ENCODE results near the gene SMYD5.

SMYD5 gene

DNA sequence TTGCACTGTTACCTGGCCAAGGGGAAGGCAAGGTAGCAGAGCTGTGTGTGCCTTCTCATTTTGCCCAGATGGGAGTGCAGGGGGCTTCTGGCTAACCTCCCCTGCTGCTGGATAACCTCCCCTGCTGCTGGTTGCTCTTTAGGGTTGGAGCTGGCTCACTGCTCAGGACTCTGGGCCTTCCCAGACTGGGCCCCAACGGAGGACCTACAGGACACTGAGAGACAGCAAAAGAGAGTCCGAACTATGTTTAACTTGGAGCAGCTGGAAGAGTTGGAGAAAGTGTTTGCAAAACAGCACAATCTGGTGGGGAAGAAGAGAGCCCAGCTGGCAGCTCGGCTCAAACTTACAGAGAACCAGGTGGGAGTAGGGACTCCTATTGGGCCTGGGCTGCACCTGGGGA, 5.8 kb upstream of the SMYD5 start:
- DNase-seq, result no peak

DNA sequence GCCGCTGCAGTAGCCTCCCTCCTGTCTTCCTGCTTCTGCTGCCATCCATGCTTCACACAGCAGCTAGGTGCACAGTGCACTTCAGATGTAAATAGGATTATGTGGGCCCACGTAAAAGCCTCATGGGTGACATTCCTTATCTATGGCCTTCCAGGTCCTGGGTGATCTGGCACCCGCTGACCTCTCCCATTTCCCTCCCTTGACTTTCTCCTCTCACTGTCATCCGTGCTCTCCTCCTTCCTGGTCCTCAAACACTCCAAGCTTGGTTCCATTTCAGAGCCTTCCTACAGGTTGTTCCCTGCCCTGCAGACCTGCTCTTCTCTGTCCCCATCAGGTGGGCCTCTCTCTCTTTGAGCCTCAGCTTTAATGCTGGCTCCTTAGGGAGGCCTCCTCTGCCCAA, 4.0 kb upstream of the SMYD5 start:
- no peak for DNase-seq

DNA sequence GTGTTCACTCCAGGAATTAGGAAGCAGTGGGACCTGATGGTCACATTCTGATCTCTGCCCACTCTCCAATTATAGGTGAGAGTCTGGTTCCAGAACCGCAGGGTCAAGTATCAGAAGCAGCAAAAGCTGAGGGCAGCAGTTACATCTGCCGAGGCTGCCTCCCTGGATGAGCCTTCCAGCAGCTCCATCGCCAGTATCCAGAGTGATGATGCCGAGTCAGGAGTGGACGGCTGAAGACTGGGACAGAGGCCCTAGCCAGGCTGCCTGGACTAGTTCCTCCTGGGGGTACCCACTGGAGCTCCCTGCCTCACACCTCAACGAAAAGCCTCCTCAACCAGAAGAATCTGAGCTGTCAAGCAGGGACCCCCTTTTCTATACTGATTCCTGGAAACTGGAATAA, 3.3 kb upstream of the SMYD5 start:
- no peak for DNase-seq

DNA sequence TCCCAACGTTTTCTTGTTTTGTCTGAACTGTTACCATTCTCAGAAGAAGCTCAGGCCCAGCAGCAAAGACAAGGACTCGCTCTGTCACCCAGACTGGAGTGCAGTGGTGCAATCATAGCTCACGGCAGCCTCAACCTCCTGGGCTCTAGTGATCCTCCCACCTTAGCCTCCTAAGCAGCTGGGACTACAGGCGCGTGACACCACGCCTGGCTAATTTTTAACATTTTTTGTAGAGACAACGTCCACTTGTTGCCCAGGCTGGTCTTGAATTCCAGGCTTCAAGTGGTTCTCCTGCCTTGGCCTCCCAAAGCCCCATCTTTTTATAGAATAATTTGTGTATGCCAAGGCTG, 2.0 kb upstream of the SMYD5 start:
- no peak for DNase-seq

DNA sequence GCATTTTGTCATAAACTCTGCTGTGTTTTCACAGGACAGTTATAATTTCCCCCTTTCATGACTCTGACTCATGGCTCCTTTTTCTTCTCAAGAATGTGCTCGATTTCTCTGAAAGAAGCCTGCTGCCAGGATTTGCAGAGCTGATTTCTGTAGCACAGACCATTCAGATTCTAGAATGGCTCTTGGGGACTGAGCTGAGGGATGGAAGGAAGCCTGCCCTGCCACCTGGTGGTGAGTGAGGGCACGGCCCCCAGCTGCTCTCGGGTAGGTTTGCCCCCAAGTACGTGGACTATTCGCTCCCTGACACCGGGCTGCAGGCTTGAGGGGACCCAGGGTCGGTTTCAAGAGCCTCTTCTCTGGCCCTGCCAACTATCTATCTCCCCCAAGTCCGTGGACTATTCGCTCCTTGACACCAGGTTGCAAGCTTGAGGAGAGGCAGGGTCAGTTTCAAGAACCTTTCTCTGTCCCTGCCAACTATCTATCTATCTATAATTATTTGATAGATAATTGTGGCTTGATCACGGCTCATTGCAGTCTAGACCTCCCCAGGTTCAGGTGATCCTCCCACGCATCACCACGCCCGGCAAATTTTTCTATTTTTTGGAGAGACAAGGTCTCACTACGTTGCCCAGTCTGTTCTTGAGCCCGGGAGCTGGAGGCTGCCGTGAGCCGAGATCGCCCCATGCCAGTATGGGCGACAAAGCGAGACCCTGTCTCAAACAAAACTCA, 1.4 kb upstream of the SMYD5 start:
- peak; percentile 49 to 62 (median 54) for DNase-seq

DNA sequence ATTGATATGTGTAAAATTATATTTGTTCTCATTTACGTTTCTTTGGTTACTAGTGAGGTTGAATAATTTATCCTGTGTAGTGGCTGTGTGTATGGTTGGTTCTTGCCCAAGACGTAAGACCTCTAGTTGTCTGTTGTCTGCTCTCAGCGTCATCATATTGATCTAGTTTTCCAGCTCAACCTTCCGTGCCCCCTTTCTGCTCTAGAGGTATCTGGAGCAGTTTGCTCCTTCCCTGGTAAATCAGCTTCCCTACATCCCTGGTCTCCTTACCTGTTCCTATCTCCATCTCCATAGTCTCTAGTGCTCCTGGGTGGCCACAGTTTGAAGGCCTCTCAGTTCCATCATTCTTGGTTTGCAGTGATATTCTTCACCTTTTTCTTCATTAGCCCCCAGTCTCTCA, 1.2 kb downstream of the SMYD5 start:
- no peak for DNase-seq

DNA sequence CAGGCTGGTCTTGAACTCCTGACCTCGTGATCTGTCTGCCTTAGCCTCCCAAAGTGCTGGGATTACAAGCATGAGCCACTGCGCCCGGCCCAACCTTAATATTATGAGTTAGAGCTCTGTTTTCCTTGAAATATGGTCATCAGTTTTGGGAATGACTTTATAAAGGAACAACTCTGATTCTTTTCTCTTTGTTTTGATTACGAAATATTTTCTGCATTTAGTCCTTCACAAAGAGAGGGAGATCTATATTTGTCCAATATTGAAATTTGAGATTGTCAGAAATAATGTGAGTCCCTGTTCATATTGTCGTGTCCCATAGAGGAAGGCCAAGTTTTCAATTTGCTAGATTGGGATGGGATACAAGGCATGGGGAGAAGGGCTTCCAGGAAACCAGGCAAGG, 3.1 kb downstream of the SMYD5 start:
- no peak for DNase-seq

DNA sequence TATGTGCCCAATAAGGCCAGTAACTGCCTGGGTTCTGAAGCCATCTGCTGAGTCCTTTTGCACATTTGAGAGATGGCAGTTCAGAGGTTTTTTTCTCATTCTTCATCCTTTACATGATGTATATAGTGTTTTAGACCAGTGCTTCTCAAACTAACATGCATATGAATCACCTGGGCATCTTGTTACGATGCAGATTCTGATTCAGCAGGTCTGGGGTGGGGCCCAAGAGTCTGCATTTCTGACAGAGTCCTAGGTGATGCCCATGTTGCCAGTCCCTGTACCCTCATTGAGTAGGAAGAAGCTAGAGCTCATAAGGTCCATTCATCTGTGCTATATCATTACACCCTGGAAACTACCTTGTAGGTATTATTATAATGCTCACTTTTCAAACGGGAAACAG, 3.8 kb downstream of the SMYD5 start:
- no peak for DNase-seq

DNA sequence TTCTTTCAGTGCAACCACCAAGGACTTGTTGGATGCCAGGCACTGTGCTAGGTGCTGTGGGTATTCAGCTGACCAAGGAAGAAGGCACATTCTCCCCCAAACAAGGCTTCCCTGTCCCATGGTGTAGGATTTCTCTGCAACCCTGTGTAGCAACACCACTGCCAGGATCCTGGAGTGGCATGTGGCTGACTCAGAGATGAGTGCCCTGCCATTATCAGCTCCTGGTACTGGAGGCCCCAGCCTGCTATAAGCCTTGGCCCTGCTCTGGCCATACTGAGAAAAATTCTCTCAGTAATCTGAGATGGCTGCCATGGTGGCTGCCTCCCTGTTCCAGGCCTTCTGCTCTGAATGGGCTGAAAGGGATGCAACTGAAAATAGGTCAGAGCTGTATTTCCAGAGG, 4.3 kb downstream of the SMYD5 start:
- no peak for DNase-seq

DNA sequence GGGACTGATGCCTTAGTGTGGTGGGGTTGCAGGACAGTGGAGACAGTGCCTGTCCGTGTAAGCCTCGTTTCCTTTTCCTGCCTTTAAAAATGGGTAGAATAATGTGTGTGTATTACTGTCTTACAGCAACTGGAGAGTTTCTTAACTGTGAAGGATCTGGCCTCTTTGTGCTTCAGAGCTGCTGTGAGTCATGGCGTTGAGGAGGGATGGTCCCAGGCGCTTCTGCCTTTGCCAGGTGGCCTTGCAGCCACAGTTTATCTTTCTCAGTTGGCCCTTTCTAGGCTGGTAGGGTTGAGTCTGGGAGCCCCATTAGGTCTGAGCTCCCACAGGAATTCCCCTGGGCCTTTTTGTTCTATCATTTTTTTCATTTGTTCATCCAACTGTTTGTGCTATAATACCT, 9.8 kb downstream of the SMYD5 start:
- DNase-seq, result no peak

DNA sequence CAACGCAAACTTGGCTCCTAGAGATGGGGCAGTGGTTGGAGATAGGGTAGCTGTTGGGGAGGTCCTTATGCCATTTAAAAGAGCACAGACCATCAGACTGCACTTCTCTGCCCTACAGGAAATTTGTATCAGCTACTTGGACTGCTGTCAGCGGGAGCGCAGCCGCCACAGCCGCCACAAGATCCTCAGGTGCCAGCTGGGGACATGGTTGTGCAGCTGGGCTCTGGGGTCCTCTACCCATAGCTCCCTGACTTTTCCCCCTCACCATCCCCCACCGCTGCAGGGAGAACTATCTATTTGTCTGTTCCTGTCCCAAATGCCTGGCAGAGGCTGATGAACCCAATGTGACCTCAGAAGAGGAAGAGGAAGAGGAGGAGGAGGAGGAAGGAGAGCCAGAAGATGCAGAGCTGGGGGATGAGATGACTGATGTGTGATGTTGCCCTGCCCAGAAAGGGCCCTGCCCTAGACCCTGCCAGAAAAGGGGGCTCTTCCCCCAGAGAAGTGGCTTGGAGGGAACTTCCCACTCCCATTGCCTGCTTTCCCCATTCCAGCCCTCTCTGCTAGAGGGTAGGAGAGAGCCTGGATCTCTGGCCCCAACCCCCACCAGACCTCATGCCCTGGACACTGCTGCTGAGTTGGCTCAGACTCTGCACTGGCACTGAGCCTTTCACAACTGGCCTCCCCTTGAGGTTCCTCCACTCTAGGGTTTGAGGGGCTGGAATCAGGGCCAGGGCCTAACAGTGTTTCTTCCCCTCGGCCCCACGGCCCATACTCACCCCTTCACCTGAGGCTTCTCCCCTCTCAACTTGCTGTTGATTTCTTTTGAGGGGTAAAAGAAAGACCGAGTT, 11.7 kb downstream of the SMYD5 start:
- no peak for DNase-seq

DNA sequence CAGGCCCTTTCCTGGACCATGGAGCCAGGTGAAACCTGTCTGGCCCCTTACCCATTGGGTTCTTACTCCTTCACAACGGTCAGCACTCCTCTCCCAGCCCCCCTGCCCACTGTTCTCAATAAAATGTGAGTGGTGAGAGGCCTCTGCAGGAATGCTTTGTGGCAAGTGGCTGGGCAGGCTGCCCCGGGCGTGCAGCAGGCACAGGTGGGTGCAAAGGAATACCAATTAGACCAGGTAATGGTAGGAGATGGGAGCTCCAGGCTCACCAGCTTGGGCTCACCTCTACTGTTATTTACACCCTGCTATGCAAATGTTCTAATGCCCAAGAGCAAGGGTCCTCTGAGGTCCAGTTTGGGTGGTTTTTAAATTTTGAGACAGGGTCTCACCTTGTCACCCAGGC, 13.0 kb downstream of the SMYD5 start:
- DNase-seq, result no peak

DNA sequence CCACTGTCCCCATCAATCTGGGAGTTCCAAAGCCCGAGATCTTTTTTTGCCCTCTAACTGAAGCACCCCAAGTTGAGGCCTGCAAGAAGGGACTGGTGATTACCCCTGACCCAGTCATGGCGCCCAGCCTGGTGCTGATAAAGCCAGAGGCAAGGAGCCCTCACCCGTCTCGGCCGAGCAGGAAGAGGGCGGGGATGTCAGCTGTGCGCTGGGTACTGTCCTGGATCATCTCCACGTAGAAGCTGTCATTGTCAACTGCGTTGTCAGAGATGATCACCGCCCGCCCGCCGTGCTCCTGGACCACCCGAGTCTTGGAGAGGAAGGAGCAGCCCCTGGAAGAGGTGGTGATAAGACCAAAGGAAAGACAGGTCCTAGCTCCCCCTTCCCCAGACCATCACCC, 14.6 kb downstream of the SMYD5 start:
- DNase-seq, result no peak

DNA sequence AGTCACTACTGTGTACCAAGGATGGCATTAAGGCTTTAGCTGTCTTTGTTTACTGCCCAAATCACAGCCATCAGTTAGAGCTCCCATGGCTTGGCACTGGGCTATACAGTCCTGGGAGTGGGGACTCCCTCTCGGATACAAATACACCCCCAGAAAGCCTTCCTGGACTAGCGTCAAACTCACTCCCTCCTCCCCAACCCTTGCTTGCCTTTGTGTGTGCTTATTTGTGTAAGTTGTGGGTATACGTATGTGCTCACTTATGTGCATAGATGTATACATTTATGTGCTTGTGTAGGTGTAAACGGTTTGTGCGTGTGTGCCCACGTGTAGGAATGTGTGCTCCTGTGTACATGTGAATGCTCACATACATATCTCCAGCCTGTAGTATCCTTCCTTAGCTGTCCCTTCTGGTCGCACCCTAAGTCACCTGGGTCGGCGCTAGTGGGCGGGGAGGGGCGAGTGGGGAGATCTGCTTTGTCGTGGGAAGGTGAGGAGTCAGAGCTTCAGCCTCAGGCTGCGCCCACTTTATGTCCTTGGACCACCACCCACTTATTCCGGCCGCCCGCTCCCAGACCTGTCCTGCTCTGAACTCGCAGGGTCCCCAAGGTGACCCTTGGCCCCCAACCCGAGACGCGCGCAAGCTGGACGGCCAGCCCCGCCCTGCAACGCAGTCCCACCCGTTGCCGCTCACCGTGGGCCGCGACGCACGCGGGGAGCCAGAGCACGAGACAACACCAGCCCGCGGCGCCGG, 18.5 kb downstream of the SMYD5 start:
- peak in 1 of 4 experiments; percentile 12 for DNase-seq

DNA sequence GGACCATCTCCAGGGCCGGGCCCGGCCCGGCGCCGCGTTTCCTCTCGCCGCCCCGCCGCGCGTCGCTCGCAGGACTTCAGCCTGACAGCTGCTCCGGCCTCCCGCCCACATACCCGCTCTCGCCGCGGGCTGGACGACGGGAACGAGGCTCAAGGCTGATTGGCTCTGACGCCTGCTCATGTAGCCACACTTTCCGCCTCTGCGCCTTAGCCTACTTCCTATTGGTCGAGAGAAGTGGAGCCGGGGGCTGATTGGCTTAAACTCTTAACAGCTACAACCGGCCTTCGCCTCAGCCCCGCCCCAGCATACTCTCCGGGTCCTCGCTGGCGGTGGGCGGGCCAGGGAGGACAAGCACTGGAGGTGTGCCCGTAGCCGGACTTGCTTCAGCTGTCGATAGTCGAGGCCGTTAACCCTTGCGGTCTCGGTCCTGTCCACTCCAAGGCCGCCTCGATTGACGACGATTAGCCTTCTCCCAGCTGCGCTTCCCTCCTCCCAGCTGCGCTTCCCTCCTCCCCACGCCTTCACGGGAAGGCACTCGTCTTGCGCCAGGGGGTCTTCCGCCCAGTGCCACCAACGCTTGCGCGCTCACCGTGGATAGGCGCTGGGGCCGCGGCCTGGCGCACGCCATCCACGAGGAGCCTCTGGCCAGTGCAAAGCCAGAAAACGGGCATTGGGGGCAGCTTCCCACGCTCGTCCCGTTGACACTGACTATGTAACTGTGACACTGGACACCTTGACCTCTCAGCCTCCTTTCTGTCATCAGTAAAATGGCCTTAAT, 19.3 kb downstream of the SMYD5 start, which contains the start of gene PRADC1:
Gene PRADC1, minus strand, starts transcription at position 86 of the 778 bp plus-strand sequence. Its CDS starts 79 bp downstream, at position 7.
- peak; percentile 81 to 86 (median 85) for DNase-seq

DNA sequence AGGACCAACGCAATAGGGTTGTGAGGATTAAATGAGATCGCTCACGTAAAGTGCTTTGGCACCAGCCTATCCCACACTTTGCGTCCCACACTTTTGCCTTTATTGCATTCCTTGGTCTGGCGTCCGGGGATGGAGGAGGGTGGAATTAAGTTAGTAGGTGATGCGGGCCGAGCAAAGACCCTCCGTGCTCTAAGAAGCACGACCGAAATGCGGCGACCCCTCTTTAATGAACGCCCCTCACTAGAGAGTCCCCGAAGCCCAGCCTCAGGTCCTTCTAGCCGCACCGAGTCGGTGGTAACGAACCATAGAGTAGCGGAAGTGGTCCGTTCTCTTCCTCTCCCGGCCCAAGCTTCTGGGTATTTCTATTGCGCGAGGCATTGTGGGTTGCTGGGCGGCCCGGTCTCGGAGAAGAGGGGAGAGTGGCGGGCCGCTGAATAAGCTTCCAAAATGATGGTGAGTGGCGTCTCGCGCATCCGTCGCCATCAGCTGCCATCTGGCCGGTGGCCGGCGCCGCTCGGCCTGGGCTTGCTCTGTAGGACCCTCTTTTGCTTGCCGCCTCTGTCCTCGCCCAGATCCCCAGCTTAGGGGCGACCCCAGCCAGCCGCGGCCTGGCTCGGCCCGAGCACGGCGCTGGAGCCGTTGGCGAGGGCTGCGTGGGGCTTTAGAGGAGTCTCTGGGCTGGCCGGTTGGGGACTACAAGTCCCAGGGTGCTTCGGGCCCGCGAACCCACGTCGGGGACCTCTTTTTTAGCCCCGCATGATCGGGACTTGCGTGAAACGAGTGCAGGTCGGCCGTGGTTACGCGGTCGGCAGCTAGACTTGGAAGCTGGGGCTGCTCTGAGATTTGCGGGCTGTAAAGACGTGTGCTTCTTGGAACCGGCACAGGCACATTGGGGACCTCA, 20.1 kb downstream of the SMYD5 start, which contains the start of gene CCT7:
Gene CCT7, plus strand, starts transcription at position 377 of the 901 bp plus-strand sequence. Its CDS starts 71 bp downstream, at position 448.
- DNase-seq, result peak; percentile 70 to 77 (median 74)

DNA sequence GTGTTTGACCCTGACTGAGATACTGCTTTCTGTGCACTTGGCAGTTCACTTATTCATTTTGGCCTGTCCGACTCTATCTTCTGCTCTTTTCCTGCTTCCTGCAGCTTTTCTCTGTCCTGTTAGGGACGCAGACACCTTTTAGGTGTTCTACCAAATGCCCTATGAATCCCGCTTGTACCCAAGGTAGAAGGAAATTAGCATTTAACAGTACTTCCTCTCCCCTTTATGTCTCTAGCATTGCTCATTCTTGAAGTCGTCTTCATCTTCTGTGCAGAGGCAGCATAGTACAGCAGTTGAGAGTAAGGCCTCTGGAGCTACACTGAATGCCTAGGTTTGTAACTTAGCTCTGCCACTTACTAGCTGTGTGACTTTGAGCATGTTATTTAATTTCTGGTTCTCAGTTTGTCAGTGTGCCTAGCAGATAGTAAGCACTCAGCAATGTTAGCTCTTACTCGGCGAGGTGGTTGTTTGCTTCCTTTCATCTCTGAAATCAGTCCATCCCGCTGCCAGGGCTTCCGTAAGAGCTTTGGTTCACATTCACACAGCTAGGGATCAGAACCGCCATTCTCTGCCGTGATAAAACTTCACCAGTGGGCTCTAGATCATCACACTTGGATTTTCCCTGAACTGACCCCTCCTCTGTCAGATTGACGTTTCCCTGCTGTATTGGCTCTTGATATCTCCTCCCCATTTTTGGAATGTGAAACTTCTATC, 21.4 kb downstream of the SMYD5 start:
- no peak for DNase-seq

DNA sequence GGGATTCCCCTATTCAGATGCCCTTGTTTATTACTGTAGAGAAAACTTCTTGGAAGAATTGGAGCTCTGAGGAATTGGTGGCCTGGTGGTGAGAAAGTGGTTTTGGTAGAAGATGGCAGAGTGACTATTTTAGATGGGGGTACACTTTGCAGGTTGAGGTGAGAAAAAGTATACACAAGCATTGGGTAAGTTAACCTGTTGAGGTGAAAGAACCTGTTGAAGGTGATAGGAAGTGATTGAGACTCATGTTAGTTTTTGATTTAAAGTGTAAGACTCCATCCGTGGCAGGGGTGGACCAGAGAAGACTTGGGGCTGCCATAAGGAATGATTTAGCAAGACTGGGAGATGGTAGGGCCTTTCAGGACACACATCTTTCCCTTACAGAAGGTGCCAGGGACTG, 23.1 kb downstream of the SMYD5 start:
- DNase-seq, result no peak

DNA sequence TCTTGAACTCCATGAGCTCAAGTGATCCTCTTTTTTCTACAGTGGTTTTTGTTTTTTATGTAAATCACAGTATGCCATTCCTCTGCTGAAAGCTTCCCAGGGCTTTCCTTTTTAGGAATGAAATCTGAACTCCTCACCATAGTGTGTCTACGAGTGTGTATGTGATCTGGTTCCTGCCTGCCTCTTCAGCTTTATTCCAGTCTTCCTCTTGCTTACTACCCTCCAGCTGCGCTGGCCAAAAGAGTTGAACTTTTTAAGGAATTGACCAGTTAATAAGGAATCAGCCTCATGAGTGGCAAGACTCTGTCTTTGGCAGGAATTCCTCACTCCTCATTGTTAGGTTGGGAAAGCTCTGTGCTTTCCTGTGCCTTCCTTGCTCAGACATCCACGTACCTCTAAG, 24.1 kb downstream of the SMYD5 start:
- DNase-seq, result no peak

DNA sequence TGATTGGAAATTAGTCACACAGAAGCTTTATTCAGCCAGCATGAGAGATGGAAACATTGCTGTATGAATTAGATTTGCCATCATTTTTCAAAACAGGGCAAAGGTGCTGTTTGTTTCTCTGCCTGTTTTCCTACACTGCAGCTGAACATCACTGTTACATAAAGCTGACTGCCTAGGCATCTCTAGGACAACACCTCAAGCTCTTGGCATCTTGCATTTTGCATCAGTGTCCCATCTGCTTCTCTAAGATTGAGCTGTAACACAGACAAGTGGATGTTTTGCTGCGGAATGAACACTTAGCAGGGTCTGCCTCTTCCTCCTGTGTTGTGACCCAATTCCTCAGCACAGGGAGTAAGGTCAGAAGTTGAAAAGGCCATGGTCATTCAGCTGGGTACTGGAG, 24.9 kb downstream of the SMYD5 start:
- no peak for DNase-seq

DNA sequence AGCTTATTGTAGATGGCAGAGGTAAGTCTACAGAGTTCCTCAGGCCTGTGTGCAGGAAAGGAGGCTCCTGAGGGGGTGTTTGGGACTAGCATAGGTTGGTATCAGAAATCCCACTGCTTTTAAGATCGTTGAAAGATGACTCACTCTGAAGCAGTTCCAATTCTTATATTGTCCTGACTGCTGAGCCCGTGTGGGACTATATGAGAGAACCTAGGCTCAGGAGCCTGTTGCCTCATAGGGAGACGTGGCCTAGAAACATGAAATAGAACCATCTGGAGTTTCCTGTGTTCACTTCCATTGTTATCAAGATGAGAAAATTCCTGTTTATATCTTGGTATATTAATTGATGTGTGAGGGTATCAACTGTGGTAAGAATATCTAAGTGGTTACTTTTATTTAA, 25.7 kb downstream of the SMYD5 start:
- DNase-seq, result no peak
